Stimulated activated memory B cell treated with anti-CD40 and anti-IgM and Interleukin-4, amounts not matched to agents 10 μg/mL and 1 μg/mL and 100 μg/mL, for 72 hours (primary cell): ENCODE measurements around the gene RNF34.
A peak's percentile ranks its signal among the peaks of the same experiment; 100 is the strongest.

Experiments
- ATAC-seq: fragments of 150-1000 bp; cut with Tn5 transposase; 2 replicates; pipeline ENCODE4 v1.10.0; 2021
- H3K27ac Mint-ChIP-seq: one replicate; pipeline ENCODE4 v1.8.0; 2022; ENCODE audit warnings: mild to moderate bottlenecking, mixed read lengths
- H3K27me3 Mint-ChIP-seq: one replicate; pipeline ENCODE4 v1.8.0; 2022; ENCODE audit warnings: mixed read lengths
- H3K36me3 Mint-ChIP-seq: one replicate; pipeline ENCODE4 v1.8.0; 2022; ENCODE audit warnings: mixed read lengths
- H3K4me1 Mint-ChIP-seq: one replicate; pipeline ENCODE4 v1.8.0; 2022; ENCODE audit warnings: mixed read lengths
- H3K4me3 Mint-ChIP-seq: one replicate; pipeline ENCODE4 v1.8.0; 2022; ENCODE audit warnings: mild to moderate bottlenecking, moderate library complexity, mixed read lengths
- H3K9me3 Mint-ChIP-seq: one replicate; pipeline ENCODE4 v1.8.0; 2022; ENCODE audit warnings: mixed read lengths

Gene RNF34

GRCh38 chr12:121442028-121442948 is 42.4 kb downstream of the RNF34 start:
- peaks cover 16% of the 10 kb centered on the region for H3K4me1 Mint-ChIP-seq

GRCh38 chr12:121443193-121443870 is 43.4 kb downstream of the RNF34 start:
- Mint-ChIP-seq H3K27ac (peak overlapping the region; percentile 73), H3K4me3 (no peak overlapping the region), H3K9me3 (no peaks in the 10 kb centered on the region), H3K36me3 (peaks cover 61% of the 10 kb centered on the region), H3K4me1 (peaks cover 17% of the 10 kb centered on the region), H3K27me3 (no peaks in the 10 kb centered on the region)
- peak; percentile 70 for ATAC-seq

More at GRCh38 chr12:121442028-121442948, 42.4 kb downstream of the RNF34 start:
- Mint-ChIP-seq H3K36me3 (peaks cover 69% of the 10 kb centered on the region), H3K27ac (no peak overlapping the region), H3K4me3 (no peak overlapping the region), H3K9me3 (no peaks in the 10 kb centered on the region), H3K27me3 (no peaks in the 10 kb centered on the region)
- ATAC-seq, result no peak

- Mint-ChIP-seq H3K36me3 (peaks cover 61% of the 10 kb centered on the region), H3K9me3 (no peaks in the 10 kb centered on the region), H3K4me3 (no peak overlapping the region), H3K27ac (peak overlapping the region; percentile 73), H3K4me1 (peaks cover 25% of the 10 kb centered on the region), H3K27me3 (no peaks in the 10 kb centered on the region)
- ATAC-seq, result no peak
Measured at GRCh38 chr12:121443911-121444841, 44.3 kb downstream of the RNF34 start.

GRCh38 chr12:121444842-121445202 is 44.9 kb downstream of the RNF34 start:
- no peaks in the 10 kb centered on the region for H3K27me3 Mint-ChIP-seq
- H3K36me3 Mint-ChIP-seq, result peaks cover 63% of the 10 kb centered on the region
- H3K27ac Mint-ChIP-seq, result no peak overlapping the region
- H3K4me1 Mint-ChIP-seq, result peaks cover 32% of the 10 kb centered on the region
- ATAC-seq, result no peak
- no peaks in the 10 kb centered on the region for H3K9me3 Mint-ChIP-seq
- H3K4me3 Mint-ChIP-seq, result no peak overlapping the region

GRCh38 chr12:121446750-121447149 is 46.8 kb downstream of the RNF34 start:
- no peak overlapping the region for H3K27ac Mint-ChIP-seq
- peaks cover 51% of the 10 kb centered on the region for H3K4me1 Mint-ChIP-seq
- H3K4me3 Mint-ChIP-seq, result no peak overlapping the region
- peaks cover 57% of the 10 kb centered on the region for H3K36me3 Mint-ChIP-seq
- H3K9me3 Mint-ChIP-seq, result no peaks in the 10 kb centered on the region
- no peak for ATAC-seq
- no peaks in the 10 kb centered on the region for H3K27me3 Mint-ChIP-seq

- H3K36me3 Mint-ChIP-seq, result peaks cover 52% of the 10 kb centered on the region
- no peaks in the 10 kb centered on the region for H3K27me3 Mint-ChIP-seq
- no peaks in the 10 kb centered on the region for H3K9me3 Mint-ChIP-seq
- no peak for ATAC-seq
- peak overlapping the region; percentile 82 for H3K27ac Mint-ChIP-seq
- no peak overlapping the region for H3K4me3 Mint-ChIP-seq
- H3K4me1 Mint-ChIP-seq, result peaks cover 53% of the 10 kb centered on the region
Measured at GRCh38 chr12:121448771-121449315, 48.9 kb downstream of the RNF34 start.

- Mint-ChIP-seq H3K36me3 (peaks cover 41% of the 10 kb centered on the region), H3K9me3 (no peaks in the 10 kb centered on the region), H3K4me3 (no peak overlapping the region), H3K27ac (peak overlapping the region; percentile 82), H3K27me3 (no peaks in the 10 kb centered on the region), H3K4me1 (peaks cover 76% of the 10 kb centered on the region)
- peak; percentile 55 for ATAC-seq
Measured at GRCh38 chr12:121451961-121452339, 52.0 kb downstream of the RNF34 start.

- no peaks in the 10 kb centered on the region for H3K27me3 Mint-ChIP-seq
- H3K9me3 Mint-ChIP-seq, result no peaks in the 10 kb centered on the region
- peak overlapping the region; percentile 82 for H3K27ac Mint-ChIP-seq
- ATAC-seq, result peak; percentile 47
- peaks cover 81% of the 10 kb centered on the region for H3K4me1 Mint-ChIP-seq
- H3K36me3 Mint-ChIP-seq, result peaks cover 46% of the 10 kb centered on the region
- no peak overlapping the region for H3K4me3 Mint-ChIP-seq
Measured at GRCh38 chr12:121452340-121452984, 52.5 kb downstream of the RNF34 start.

GRCh38 chr12:121452985-121453360 is 53.1 kb downstream of the RNF34 start:
- Mint-ChIP-seq H3K4me1 (peaks cover 86% of the 10 kb centered on the region), H3K36me3 (peaks cover 51% of the 10 kb centered on the region), H3K9me3 (no peaks in the 10 kb centered on the region), H3K27ac (no peak overlapping the region), H3K27me3 (no peaks in the 10 kb centered on the region), H3K4me3 (no peak overlapping the region)
- ATAC-seq, result peak; percentile 32

- no peak for ATAC-seq
- Mint-ChIP-seq H3K4me3 (no peak overlapping the region), H3K36me3 (peaks cover 47% of the 10 kb centered on the region), H3K9me3 (no peaks in the 10 kb centered on the region), H3K27me3 (no peaks in the 10 kb centered on the region), H3K27ac (no peak overlapping the region), H3K4me1 (peaks cover 82% of the 10 kb centered on the region)
Measured at GRCh38 chr12:121453629-121454028, 53.7 kb downstream of the RNF34 start.

GRCh38 chr12:121454921-121455320 is 55.0 kb downstream of the RNF34 start:
- Mint-ChIP-seq H3K27me3 (no peaks in the 10 kb centered on the region), H3K4me1 (peaks cover 72% of the 10 kb centered on the region), H3K9me3 (no peaks in the 10 kb centered on the region), H3K36me3 (peaks cover 34% of the 10 kb centered on the region), H3K27ac (peak overlapping the region; percentile 58), H3K4me3 (no peak overlapping the region)
- no peak for ATAC-seq

GRCh38 chr12:121455766-121456420 is 56.0 kb downstream of the RNF34 start:
- peaks cover 27% of the 10 kb centered on the region for H3K36me3 Mint-ChIP-seq
- no peaks in the 10 kb centered on the region for H3K27me3 Mint-ChIP-seq
- no peak overlapping the region for H3K4me3 Mint-ChIP-seq
- H3K27ac Mint-ChIP-seq, result peak overlapping the region; percentile 19
- ATAC-seq, result no peak
- H3K9me3 Mint-ChIP-seq, result no peaks in the 10 kb centered on the region
- H3K4me1 Mint-ChIP-seq, result peaks cover 72% of the 10 kb centered on the region

- Mint-ChIP-seq H3K36me3 (peaks cover 33% of the 10 kb centered on the region), H3K4me3 (no peak overlapping the region), H3K27ac (peak overlapping the region; percentile 64), H3K4me1 (peaks cover 72% of the 10 kb centered on the region), H3K9me3 (no peaks in the 10 kb centered on the region), H3K27me3 (no peaks in the 10 kb centered on the region)
- ATAC-seq, result no peak
Measured at GRCh38 chr12:121456551-121456950, 56.6 kb downstream of the RNF34 start.

- H3K9me3 Mint-ChIP-seq, result no peaks in the 10 kb centered on the region
- H3K4me1 Mint-ChIP-seq, result peaks cover 67% of the 10 kb centered on the region
- no peaks in the 10 kb centered on the region for H3K27me3 Mint-ChIP-seq
- peak; percentile 55 for ATAC-seq
- H3K36me3 Mint-ChIP-seq, result peaks cover 25% of the 10 kb centered on the region
- H3K4me3 Mint-ChIP-seq, result peak overlapping the region; percentile 2
- peak overlapping the region; percentile 52 for H3K27ac Mint-ChIP-seq
Measured at GRCh38 chr12:121461048-121461447, 61.1 kb downstream of the RNF34 start.
